ENCODE data around the gene DIS3L2. TPM values are rescaled to one million over a fixed set of nuclear protein-coding genes. Genes with fewer than 3 reads are reported as not detected.

DIS3L2 gene
- total RNA-seq, 2 experiments from 2014 or later = 20.2 to 20.6 TPM

- POLR2A ChIA-PET = no interaction called here
- Histone ChIP-seq H2AFZ (ENCODE audit: low read length) (no peak overlapping the region), H3K9me2 (ENCODE audit: insufficient read depth, low read length) (no peaks in the 10 kb centered on the region), H3K4me1 (ENCODE audit: insufficient read depth, low read length, poor library complexity, severe bottlenecking) (peaks cover 28% of the 10 kb centered on the region), H3K4me3 (ENCODE audit: low read depth, low read length, poor library complexity, severe bottlenecking) (no peak overlapping the region), H3K36me3 (ENCODE audit: insufficient read depth, low read length) (no peaks in the 10 kb centered on the region), H3K27ac (ENCODE audit: low read depth, low read length, poor library complexity, severe bottlenecking) (no peak overlapping the region), H4K20me1 (ENCODE audit: insufficient read depth, low read length) (no peaks in the 10 kb centered on the region), H3K4me2 (ENCODE audit: low read length) (no peak overlapping the region), H3K79me2 (ENCODE audit: insufficient read depth, low read depth, low read length) (no peaks in the 10 kb centered on the region), H3K9me3 (ENCODE audit: low read length) (no peaks in the 10 kb centered on the region)
- intact Hi-C loops (cut with micrococcal nuclease; ENCODE audit: unreplicated experiment) = loop anchor here (10.0 kb wide), 1 partner anchor 153 kb away; no protein-coding TSS in a partner anchor
- DNase-seq (ENCODE audit: low spot score) = no peak
- TF ChIP-seq CTCF (conservative IDR thresholded peaks at IDR 0.05; ENCODE audit: low read length) (no peak), EZH2phosphoT487 (IDR thresholded peaks at IDR 0.05; ENCODE audit: borderline replicate concordance, low read depth, low read length) (no peak)
- BruUV-seq (replicated peaks) = no TSS peak
- CTCF ChIA-PET (ENCODE audit: unreplicated experiment) = interaction anchor here (1.0 kb wide), 1 partner anchor 16 kb away, joined by 3 read pairs; no protein-coding TSS in a partner anchor
Observed at GRCh38 chr2:232141591-232141990, 180.1 kb downstream of the DIS3L2 start.

- intact Hi-C loops (cut with micrococcal nuclease; ENCODE audit: unreplicated experiment) = loop anchor here (1.0 to 10.0 kb wide), 4 partner anchors 153 to 236 kb away; no protein-coding TSS in a partner anchor
- H3K9me3 ChIP-seq (ENCODE audit: low read length) = no peaks in the 10 kb centered on the region
- no peak overlapping the region for H3K4me2 ChIP-seq (ENCODE audit: low read length)
- peaks cover 25% of the 10 kb centered on the region for H3K4me1 ChIP-seq (ENCODE audit: insufficient read depth, low read length, poor library complexity, severe bottlenecking)
- H3K27ac ChIP-seq (ENCODE audit: low read depth, low read length, poor library complexity, severe bottlenecking) = no peak overlapping the region
- H3K9me2 ChIP-seq (ENCODE audit: insufficient read depth, low read length) = no peaks in the 10 kb centered on the region
- no peak overlapping the region for H3K4me3 ChIP-seq (ENCODE audit: low read depth, low read length, poor library complexity, severe bottlenecking)
- POLR2A ChIA-PET = no interaction called here
- H3K79me2 ChIP-seq (ENCODE audit: insufficient read depth, low read depth, low read length) = no peaks in the 10 kb centered on the region
- CTCF ChIA-PET (ENCODE audit: unreplicated experiment) = no interaction called here
- BruUV-seq (replicated peaks) = no TSS peak
- DNase-seq (ENCODE audit: low spot score) = peak; percentile 60
- no peak overlapping the region for H2AFZ ChIP-seq (ENCODE audit: low read length)
- TF ChIP-seq CTCF (conservative IDR thresholded peaks at IDR 0.05; ENCODE audit: low read length) (peak; percentile 90), EZH2phosphoT487 (IDR thresholded peaks at IDR 0.05; ENCODE audit: borderline replicate concordance, low read depth, low read length) (no peak)
- no peaks in the 10 kb centered on the region for H3K36me3 ChIP-seq (ENCODE audit: insufficient read depth, low read length)
- H4K20me1 ChIP-seq (ENCODE audit: insufficient read depth, low read length) = no peaks in the 10 kb centered on the region
Observed at GRCh38 chr2:232142049-232142448, 180.5 kb downstream of the DIS3L2 start.

- Histone ChIP-seq H3K9me3 (ENCODE audit: low read length) (no peaks in the 10 kb centered on the region), H4K20me1 (ENCODE audit: insufficient read depth, low read length) (no peaks in the 10 kb centered on the region), H3K4me3 (ENCODE audit: low read depth, low read length, poor library complexity, severe bottlenecking) (no peak overlapping the region), H3K27ac (ENCODE audit: low read depth, low read length, poor library complexity, severe bottlenecking) (no peak overlapping the region), H3K4me2 (ENCODE audit: low read length) (no peak overlapping the region), H3K79me2 (ENCODE audit: insufficient read depth, low read depth, low read length) (no peaks in the 10 kb centered on the region), H3K9me2 (ENCODE audit: insufficient read depth, low read length) (no peaks in the 10 kb centered on the region), H3K36me3 (ENCODE audit: insufficient read depth, low read length) (no peaks in the 10 kb centered on the region), H3K4me1 (ENCODE audit: insufficient read depth, low read length, poor library complexity, severe bottlenecking) (peaks cover 21% of the 10 kb centered on the region), H2AFZ (ENCODE audit: low read length) (no peak overlapping the region)
- ChIA-PET CTCF (ENCODE audit: unreplicated experiment) (no interaction called here), POLR2A (no interaction called here)
- TF ChIP-seq CTCF (conservative IDR thresholded peaks at IDR 0.05; ENCODE audit: low read length) (no peak), EZH2phosphoT487 (IDR thresholded peaks at IDR 0.05; ENCODE audit: borderline replicate concordance, low read depth, low read length) (no peak)
- BruUV-seq (replicated peaks) = no TSS peak
- no peak for DNase-seq (ENCODE audit: low spot score)
- intact Hi-C loops (cut with micrococcal nuclease; ENCODE audit: unreplicated experiment) = loop anchor here (1.0 to 10.0 kb wide), 4 partner anchors 152 to 236 kb away; no protein-coding TSS in a partner anchor
Observed at GRCh38 chr2:232142502-232142901, 181.0 kb downstream of the DIS3L2 start.

Measured in OCI-LY7 (cell line).